Ovary (tissue), 3 donors: ENCODE results near the gene CADPS.

Experiments used
- CTCF ChIP-seq, 3 donors: fragments of 450-650 bp in 2 of 3; fragments of 200-600 bp in 1 of 3; IDR thresholded peaks; one replicate each; pipeline versions ENCODE4 v1.5.1 to v1.8.0; 2016 to 2022; ENCODE audit warnings: antibody characterized with exemption in 3 of 3, mild to moderate bottlenecking in 1 of 3
- EP300 ChIP-seq: sonication (generic); formaldehyde crosslinking; IDR thresholded peaks from one replicate; pipeline ENCODE4 v1.6.1; 2017; ENCODE audit warnings: antibody characterized with exemption
- donor health status: DM: no; HTN: no; CAD: no.

DNA sequence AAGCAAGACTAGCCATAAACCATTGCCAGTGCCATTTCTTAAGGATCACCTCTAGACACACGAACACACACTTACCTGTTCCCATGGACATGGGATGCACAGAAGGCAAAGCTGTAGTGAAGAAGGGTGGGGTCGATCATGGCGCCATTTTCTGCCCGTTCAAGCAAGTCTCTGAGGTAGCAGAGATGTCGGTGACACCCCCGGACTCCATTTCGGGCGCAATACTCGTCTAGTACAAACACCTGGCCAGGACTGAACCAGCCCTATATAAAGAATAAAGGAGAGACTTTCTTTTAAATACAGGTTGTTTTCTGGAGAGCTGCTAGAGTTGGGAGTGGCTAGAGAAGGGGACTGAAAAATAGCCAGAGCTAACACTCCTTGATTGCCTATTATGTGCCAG lies 342.4 kb downstream of the CADPS start:
- no peak for TF ChIP-seq CTCF (IDR thresholded peaks at IDR 0.05)
- no peak for TF ChIP-seq EP300
